Activated CD4-positive, alpha-beta T cell treated with anti-CD3 and anti-CD28 coated beads, Interleukin-2, amount 10 ng/mL, durations not matched to agents 7 days and 5 days (primary cell): ENCODE measurements around the gene CTCF. TPM values are rescaled to one million over a fixed set of nuclear protein-coding genes. Genes with fewer than 3 reads are reported as not detected.

Experiments
- CTCF ChIA-PET: fragments of 350-600 bp; sonication (Branson Sonifier 250); formaldehyde crosslinking; loops from one replicate; lab custom pipeline; 2021; ENCODE audit warnings: antibody characterized with exemption; lab: Charles Lee
- POLR2A ChIA-PET: fragments of 350-600 bp; sonication (Branson Sonifier 250); formaldehyde crosslinking; loops from one replicate; lab custom pipeline; 2021; ENCODE audit warnings: antibody characterized with exemption; lab: Charles Lee
- DNase-seq: peaks from one replicate; pipeline ENCODE4 v3.0.0-alpha.2; 2020
- H3K27ac Mint-ChIP-seq: one replicate; pipeline ENCODE4 v1.8.0; 2021; ENCODE audit warnings: mild to moderate bottlenecking, moderate library complexity, mixed read lengths
- H3K27me3 Mint-ChIP-seq: one replicate; pipeline ENCODE4 v1.8.0; 2021; ENCODE audit warnings: mixed read lengths
- H3K36me3 Mint-ChIP-seq: one replicate; pipeline ENCODE4 v1.8.0; 2021; ENCODE audit warnings: low read depth, mixed read lengths
- H3K4me1 Mint-ChIP-seq: one replicate; pipeline ENCODE4 v1.8.0; 2021; ENCODE audit warnings: mixed read lengths
- H3K4me3 Mint-ChIP-seq: one replicate; pipeline ENCODE4 v1.8.0; 2021; ENCODE audit warnings: mild to moderate bottlenecking, moderate library complexity, mixed read lengths
- H3K9me3 Mint-ChIP-seq: one replicate; pipeline ENCODE4 v1.8.0; 2021; ENCODE audit warnings: mixed read lengths
- total RNA-seq, 2 experiments: library from RNA; stranded (reverse); gene quantifications; one replicate each; pipeline ENCODE4 v1.2.3, GENCODE V29; 2021

CTCF gene
- total RNA-seq, 2 experiments from 2014 or later: 87.1 to 98.5 TPM

GRCh38 chr16:67650023-67650422, 87.7 kb downstream of the CTCF start:
- Mint-ChIP-seq H3K36me3 (peaks cover 45% of the 10 kb centered on the region), H3K27ac (peak overlapping the region; percentile 46), H3K4me1 (peaks cover 20% of the 10 kb centered on the region), H3K4me3 (no peak overlapping the region), H3K9me3 (no peaks in the 10 kb centered on the region), H3K27me3 (no peaks in the 10 kb centered on the region)
- no peak for DNase-seq
- ChIA-PET POLR2A (no interaction called here), CTCF (interaction anchor here (1.3 to 2.3 kb wide), 3 partner anchors 14 to 129 kb away, joined by 5 to 9 read pairs (median 6); no protein-coding TSS in a partner anchor)

DNA sequence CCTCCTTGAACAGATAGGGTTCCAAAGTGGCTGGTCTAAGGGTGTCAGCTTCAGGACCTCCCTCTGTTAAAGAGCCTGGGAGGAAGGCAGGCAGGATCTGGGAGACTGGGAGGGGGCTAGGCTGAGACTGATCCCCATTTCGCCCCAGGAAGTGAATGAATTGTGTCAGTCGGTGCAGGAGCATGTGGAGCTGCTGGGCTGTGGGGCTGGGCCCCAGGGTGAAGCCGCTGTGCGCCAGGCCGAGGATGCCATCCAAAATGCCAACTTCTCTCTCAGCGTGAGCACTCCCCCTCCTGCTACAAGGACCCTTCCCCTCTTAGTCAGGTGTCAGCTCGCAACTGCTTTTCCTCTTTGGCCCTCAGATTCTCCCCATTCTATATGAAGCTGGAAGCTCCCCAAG, 88.7 kb downstream of the CTCF start:
- CTCF ChIA-PET: interaction anchor here (0.6 to 1.9 kb wide), 5 partner anchors 13 to 170 kb away, joined by 3 to 6 read pairs (median 5); partner anchors contain the start of gene ATP6V0D1
- Mint-ChIP-seq H3K4me3 (no peak overlapping the region), H3K27ac (no peak overlapping the region), H3K36me3 (peaks cover 51% of the 10 kb centered on the region), H3K4me1 (peaks cover 21% of the 10 kb centered on the region), H3K9me3 (no peaks in the 10 kb centered on the region), H3K27me3 (no peaks in the 10 kb centered on the region)
- DNase-seq: no peak
- POLR2A ChIA-PET: no interaction called here

GRCh38 chr16:67651847-67652246, 89.5 kb downstream of the CTCF start:
- Mint-ChIP-seq H3K4me1 (peaks cover 17% of the 10 kb centered on the region), H3K4me3 (no peak overlapping the region), H3K27me3 (no peaks in the 10 kb centered on the region), H3K36me3 (peaks cover 50% of the 10 kb centered on the region), H3K27ac (peak overlapping the region; percentile 6), H3K9me3 (no peaks in the 10 kb centered on the region)
- DNase-seq: no peak
- ChIA-PET POLR2A (no interaction called here), CTCF (interaction anchor here (0.7 to 1.3 kb wide), 5 partner anchors 16 to 171 kb away, joined by 3 to 6 read pairs (median 3); partner anchors contain the start of gene ATP6V0D1)

- H3K27ac Mint-ChIP-seq: no peak overlapping the region
- CTCF ChIA-PET: interaction anchor here (0.5 to 1.3 kb wide), 5 partner anchors 15 to 132 kb away, joined by 3 to 4 read pairs (median 3); no protein-coding TSS in a partner anchor
- H3K4me3 Mint-ChIP-seq: no peak overlapping the region
- no peaks in the 10 kb centered on the region for H3K27me3 Mint-ChIP-seq
- peaks cover 49% of the 10 kb centered on the region for H3K36me3 Mint-ChIP-seq
- POLR2A ChIA-PET: no interaction called here
- no peaks in the 10 kb centered on the region for H3K9me3 Mint-ChIP-seq
- no peak for DNase-seq
- H3K4me1 Mint-ChIP-seq: peaks cover 12% of the 10 kb centered on the region
Observed at GRCh38 chr16:67652578-67653127, 90.3 kb downstream of the CTCF start.

GRCh38 chr16:67653128-67653788, 90.9 kb downstream of the CTCF start:
- DNase-seq: no peak
- no peak overlapping the region for H3K4me3 Mint-ChIP-seq
- H3K27ac Mint-ChIP-seq: no peak overlapping the region
- CTCF ChIA-PET: interaction anchor here (1.3 kb wide), 1 partner anchor 106 kb away, joined by 3 read pairs; no protein-coding TSS in a partner anchor
- peaks cover 53% of the 10 kb centered on the region for H3K36me3 Mint-ChIP-seq
- H3K4me1 Mint-ChIP-seq: peaks cover 14% of the 10 kb centered on the region
- H3K9me3 Mint-ChIP-seq: no peaks in the 10 kb centered on the region
- H3K27me3 Mint-ChIP-seq: no peaks in the 10 kb centered on the region
- POLR2A ChIA-PET: no interaction called here

DNA sequence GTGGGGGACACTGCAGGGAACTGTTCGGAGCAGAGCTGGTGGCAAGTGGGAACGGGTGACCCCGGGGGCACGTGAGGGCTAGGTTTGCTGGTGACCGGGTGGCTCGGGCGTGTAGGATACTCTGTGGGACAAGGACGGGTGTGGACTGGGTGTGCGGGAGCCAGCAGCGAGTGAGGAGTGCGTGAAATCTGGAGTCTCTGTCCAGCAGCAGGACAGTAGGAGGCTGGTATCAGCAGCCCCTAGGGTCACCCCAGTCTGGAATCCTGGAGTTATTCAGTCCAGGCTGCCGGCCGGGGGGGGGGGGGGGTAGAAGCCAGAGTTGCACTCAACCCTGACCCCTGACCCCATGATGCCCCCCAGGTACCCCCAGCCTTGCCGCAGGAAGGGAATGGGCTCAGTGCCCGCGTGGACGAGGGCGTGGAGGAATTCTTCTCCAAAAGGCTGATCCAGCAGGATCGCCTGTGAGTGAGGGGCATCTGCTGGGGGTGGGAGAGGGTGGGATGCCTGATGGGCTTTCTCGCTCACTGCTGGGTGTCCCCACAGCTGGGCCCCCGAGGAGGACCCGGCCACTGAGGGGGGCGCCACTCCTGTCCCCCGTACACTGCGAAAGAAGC, 91.6 kb downstream of the CTCF start:
- no peak for DNase-seq
- CTCF ChIA-PET: no interaction called here
- Mint-ChIP-seq H3K4me3 (no peak overlapping the region), H3K9me3 (no peaks in the 10 kb centered on the region), H3K27ac (no peak overlapping the region), H3K27me3 (no peaks in the 10 kb centered on the region), H3K36me3 (peaks cover 53% of the 10 kb centered on the region), H3K4me1 (peaks cover 20% of the 10 kb centered on the region)
- POLR2A ChIA-PET: no interaction called here

DNA sequence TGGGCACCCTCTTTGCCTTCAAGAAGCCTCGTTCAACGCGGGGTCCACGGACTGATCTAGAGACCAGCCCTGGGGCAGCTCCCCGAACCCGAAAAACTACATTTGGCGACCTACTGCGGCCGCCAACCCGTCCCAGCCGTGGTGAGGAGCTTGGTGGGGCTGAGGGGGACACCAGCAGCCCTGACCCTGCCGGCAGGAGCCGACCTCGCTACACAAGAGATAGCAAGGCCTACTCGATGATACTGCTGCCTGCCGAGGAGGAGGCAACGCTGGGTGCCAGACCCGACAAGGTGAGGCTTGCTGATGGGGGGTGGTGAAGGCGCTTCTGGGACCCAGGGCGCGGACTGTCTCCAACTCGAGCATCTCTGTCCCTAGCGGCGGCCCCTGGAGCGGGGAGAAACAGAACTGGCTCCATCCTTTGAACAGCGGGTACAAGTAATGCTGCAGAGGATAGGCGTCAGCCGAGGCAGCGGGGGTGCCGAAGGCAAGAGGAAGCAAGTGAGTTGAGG, 92.1 kb downstream of the CTCF start:
- H3K27ac Mint-ChIP-seq: peak overlapping the region; percentile 36
- H3K4me3 Mint-ChIP-seq: no peak overlapping the region
- H3K27me3 Mint-ChIP-seq: no peaks in the 10 kb centered on the region
- H3K36me3 Mint-ChIP-seq: peaks cover 48% of the 10 kb centered on the region
- H3K4me1 Mint-ChIP-seq: peaks cover 24% of the 10 kb centered on the region
- DNase-seq: no peak
- CTCF ChIA-PET: no interaction called here
- no peaks in the 10 kb centered on the region for H3K9me3 Mint-ChIP-seq
- POLR2A ChIA-PET: no interaction called here

DNA sequence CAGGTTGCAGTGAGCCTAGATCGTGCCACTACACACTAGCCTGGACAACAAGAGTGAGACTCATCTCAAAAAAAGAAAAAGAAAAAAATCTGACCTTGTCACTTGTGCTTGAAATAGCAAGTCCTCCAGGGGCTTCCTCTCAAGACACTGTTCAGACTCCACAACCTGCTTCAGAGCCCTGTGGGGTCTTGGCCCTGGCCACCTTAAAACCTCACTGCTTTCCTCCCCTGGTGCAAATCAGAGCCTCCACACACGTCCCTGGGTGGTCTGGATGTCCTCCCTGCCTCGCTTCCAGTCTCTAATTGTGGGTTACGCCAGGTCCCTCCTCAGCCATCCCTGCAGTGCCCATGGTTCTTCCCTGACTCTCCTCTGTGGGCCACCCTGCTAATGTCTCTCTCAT, 93.0 kb downstream of the CTCF start:
- POLR2A ChIA-PET: no interaction called here
- peaks cover 42% of the 10 kb centered on the region for H3K36me3 Mint-ChIP-seq
- CTCF ChIA-PET: no interaction called here

GRCh38 chr16:67656344-67657016, 94.2 kb downstream of the CTCF start:
- H3K27me3 Mint-ChIP-seq: no peaks in the 10 kb centered on the region
- no peak for DNase-seq
- peaks cover 34% of the 10 kb centered on the region for H3K36me3 Mint-ChIP-seq
- peaks cover 22% of the 10 kb centered on the region for H3K4me1 Mint-ChIP-seq
- no peak overlapping the region for H3K27ac Mint-ChIP-seq
- ChIA-PET POLR2A (no interaction called here), CTCF (interaction anchor here (4.8 kb wide), 1 partner anchor 12 kb away, joined by 41 read pairs; the partner anchor contains the start of gene CARMIL2)
- H3K9me3 Mint-ChIP-seq: no peaks in the 10 kb centered on the region
- H3K4me3 Mint-ChIP-seq: no peak overlapping the region

More for the DNA sequence above, 93.0 kb downstream of the CTCF start:
- peaks cover 20% of the 10 kb centered on the region for H3K4me1 Mint-ChIP-seq
- H3K4me3 Mint-ChIP-seq: no peak overlapping the region
- no peak overlapping the region for H3K27ac Mint-ChIP-seq
- no peak for DNase-seq
- H3K27me3 Mint-ChIP-seq: no peaks in the 10 kb centered on the region
- no peaks in the 10 kb centered on the region for H3K9me3 Mint-ChIP-seq

DNA sequence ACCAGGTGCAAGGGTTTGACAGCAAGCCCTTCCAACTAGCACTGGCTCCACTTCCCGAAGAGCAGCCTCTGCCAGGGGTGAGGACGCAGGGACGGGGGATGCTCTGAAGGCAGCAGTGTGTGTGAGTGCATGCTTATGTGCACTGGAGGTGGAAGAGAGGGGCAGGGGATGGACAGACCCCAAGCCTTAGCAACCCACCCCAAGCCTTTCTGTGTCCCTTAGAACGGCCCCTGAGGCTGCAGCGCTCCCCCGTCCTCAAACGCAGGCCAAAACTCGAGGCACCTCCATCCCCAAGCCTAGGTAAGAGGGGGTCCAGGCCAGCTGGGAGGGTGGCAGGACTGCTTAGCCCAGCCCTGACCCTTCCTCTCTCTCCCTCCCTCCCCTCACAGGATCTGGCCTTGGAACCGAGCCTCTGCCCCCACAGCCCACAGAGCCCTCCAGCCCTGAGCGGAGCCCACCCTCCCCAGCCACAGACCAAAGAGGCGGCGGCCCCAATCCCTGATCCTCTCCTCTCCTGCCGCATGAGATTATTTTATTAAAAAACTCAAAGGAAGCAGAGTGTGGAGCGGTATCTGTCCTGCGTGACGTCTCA, 94.8 kb downstream of the CTCF start:
- POLR2A ChIA-PET: no interaction called here
- H3K9me3 Mint-ChIP-seq: no peaks in the 10 kb centered on the region
- H3K27me3 Mint-ChIP-seq: no peaks in the 10 kb centered on the region
- H3K36me3 Mint-ChIP-seq: peaks cover 28% of the 10 kb centered on the region
- H3K4me3 Mint-ChIP-seq: no peak overlapping the region
- CTCF ChIA-PET: interaction anchor here (2.6 to 14.5 kb wide), 6 partner anchors 9 to 135 kb away, joined by 13 to 177 read pairs (median 20); partner anchors contain the start of genes C16orf86, CARMIL2 and CTCF
- H3K27ac Mint-ChIP-seq: no peak overlapping the region
- no peak for DNase-seq
- H3K4me1 Mint-ChIP-seq: peaks cover 26% of the 10 kb centered on the region

DNA sequence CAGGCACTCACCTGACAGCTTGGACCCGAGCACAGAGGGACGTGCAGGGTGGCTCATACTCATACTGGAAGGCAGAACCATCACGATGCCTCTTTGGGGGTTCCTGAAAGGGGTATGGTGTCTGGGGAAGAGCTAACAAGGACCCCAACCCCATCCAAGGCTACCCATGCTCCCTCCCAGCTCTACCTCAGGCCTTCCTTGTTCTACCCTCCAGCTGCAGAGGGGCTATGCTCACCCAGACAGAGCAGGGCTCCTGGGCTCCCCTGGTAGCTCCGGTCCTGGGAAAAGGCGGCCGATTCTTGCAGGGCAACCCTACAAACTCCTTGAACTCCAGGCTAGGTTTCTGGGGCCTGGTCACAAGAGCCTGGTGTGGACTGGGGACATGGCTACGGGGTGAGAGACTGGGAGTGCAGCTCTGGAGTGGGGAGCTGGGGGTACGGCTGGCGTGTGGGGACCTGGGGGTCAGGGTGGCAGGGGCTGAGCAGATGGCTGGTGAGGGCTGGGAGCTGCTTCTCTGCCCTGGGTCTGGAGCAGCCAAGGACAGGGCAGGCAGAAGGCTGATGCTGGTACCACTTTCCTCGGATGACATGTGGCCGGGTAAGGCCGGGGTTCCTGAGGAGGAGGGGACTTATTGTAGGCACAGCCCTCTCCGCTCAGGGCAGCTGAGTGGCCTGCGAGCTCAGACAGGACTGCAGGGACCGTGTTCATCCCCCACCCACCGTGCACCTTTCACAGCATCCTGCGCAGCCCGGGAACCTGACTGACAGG, 95.6 kb downstream of the CTCF start:
- no peaks in the 10 kb centered on the region for H3K9me3 Mint-ChIP-seq
- H3K4me3 Mint-ChIP-seq: peak overlapping the region; percentile 87
- ChIA-PET CTCF (interaction anchor here (1.1 to 14.5 kb wide), 9 partner anchors 10 to 177 kb away, joined by 5 to 177 read pairs (median 14); partner anchors contain the start of genes ATP6V0D1, C16orf86, CARMIL2 and CTCF), POLR2A (no interaction called here)
- H3K4me1 Mint-ChIP-seq: peaks cover 27% of the 10 kb centered on the region
- peaks cover 25% of the 10 kb centered on the region for H3K36me3 Mint-ChIP-seq
- DNase-seq: no peak
- peak overlapping the region; percentile 31 for H3K27ac Mint-ChIP-seq
- no peaks in the 10 kb centered on the region for H3K27me3 Mint-ChIP-seq
